Measurements from ENCODE around the gene DYNLT2.

Gene DYNLT2

DNA sequence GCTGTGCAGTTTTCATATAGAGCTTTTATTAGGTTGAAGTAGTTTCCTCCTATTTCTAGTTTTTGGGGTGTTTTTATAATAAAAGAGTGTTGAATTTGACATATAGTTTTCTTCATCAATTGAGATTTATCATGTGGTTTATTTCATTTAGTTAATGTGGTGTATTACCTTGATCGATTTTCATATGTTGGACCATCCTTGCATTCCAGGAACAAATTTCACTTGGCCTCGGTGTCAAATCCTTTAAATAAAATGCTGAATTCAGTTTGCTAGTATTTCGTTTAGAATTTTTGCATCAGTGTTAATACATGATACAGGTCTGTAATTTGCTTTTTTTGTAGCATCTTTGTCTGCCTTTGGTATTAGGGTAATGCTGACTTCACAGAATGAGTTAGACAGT lies 6.0 kb downstream of the DYNLT2 start:
- TF ChIP-seq, protein P1, sequence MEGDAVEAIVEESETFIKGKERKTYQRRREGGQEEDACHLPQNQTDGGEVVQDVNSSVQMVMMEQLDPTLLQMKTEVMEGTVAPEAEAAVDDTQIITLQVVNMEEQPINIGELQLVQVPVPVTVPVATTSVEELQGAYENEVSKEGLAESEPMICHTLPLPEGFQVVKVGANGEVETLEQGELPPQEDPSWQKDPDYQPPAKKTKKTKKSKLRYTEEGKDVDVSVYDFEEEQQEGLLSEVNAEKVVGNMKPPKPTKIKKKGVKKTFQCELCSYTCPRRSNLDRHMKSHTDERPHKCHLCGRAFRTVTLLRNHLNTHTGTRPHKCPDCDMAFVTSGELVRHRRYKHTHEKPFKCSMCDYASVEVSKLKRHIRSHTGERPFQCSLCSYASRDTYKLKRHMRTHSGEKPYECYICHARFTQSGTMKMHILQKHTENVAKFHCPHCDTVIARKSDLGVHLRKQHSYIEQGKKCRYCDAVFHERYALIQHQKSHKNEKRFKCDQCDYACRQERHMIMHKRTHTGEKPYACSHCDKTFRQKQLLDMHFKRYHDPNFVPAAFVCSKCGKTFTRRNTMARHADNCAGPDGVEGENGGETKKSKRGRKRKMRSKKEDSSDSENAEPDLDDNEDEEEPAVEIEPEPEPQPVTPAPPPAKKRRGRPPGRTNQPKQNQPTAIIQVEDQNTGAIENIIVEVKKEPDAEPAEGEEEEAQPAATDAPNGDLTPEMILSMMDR (IDR thresholded peaks at IDR 0.05; ENCODE audit: extremely low read depth, insufficient read depth, missing control alignments): no peak
- no peak for DNase-seq (ENCODE audit: low spot score)
- in situ Hi-C loops (cut with MboI; ENCODE audit: low pct_unique_long_range_greater_than_20kb, low sequenced_read_pairs, unreplicated experiment): no loop called here

DNA sequence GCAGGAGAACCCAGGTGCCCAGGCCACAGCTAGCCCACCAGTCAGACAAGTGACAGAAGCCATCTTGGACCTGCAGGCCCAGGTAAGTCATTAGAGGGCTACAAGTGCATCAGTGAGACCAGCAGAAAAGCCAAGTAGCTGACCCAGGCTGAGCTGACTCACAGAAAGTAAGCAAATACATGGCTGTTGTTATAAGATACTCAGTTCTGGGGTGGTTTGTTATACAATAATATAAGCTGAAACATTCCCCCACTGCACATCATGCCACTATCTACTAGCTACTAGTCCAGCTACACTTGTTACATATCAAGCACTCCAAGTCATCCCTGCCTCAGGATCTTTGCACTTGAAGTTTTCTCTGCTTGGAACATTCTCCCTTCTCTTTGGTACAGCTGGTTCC lies 10.0 kb downstream of the DYNLT2 start:
- in situ Hi-C loops (cut with MboI; ENCODE audit: low pct_unique_long_range_greater_than_20kb, low sequenced_read_pairs, unreplicated experiment): no loop called here
- TF ChIP-seq, protein P1 (IDR thresholded peaks at IDR 0.05; ENCODE audit: extremely low read depth, insufficient read depth, missing control alignments): no peak

DNA sequence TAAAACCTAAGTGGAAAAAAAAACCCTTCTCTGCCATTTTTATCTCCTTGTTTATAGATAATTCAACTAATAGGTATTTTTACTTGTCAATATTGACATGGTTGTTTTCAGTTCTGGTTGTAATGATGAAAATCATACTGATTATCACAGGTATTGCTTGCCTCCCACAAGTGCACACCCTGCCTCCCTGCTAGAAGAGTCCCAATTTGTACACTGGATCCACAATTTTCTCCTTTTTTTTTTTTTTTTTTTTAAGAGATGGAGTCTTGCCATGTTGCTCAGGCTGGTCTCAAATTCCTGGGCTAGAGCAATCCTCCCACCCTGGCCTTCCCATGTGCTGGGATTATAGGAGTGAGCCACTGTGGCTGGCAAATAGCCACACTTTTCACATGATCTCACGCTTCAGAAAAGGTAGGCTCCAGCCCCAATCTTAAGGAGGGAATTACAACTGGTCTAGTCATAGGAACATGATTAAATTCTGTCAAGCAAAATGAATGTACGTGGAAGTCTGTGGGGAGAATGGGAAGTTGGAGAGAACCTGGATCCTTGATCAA lies 12.3 kb downstream of the DYNLT2 start:
- DNase-seq (ENCODE audit: low spot score): no peak
- in situ Hi-C loops (cut with MboI; ENCODE audit: low pct_unique_long_range_greater_than_20kb, low sequenced_read_pairs, unreplicated experiment): no loop called here
- TF ChIP-seq, protein P1 (IDR thresholded peaks at IDR 0.05; ENCODE audit: extremely low read depth, insufficient read depth, missing control alignments): no peak

More for the DNA sequence above, 10.0 kb downstream of the DYNLT2 start:
- no peak for DNase-seq (ENCODE audit: low spot score)

DNA sequence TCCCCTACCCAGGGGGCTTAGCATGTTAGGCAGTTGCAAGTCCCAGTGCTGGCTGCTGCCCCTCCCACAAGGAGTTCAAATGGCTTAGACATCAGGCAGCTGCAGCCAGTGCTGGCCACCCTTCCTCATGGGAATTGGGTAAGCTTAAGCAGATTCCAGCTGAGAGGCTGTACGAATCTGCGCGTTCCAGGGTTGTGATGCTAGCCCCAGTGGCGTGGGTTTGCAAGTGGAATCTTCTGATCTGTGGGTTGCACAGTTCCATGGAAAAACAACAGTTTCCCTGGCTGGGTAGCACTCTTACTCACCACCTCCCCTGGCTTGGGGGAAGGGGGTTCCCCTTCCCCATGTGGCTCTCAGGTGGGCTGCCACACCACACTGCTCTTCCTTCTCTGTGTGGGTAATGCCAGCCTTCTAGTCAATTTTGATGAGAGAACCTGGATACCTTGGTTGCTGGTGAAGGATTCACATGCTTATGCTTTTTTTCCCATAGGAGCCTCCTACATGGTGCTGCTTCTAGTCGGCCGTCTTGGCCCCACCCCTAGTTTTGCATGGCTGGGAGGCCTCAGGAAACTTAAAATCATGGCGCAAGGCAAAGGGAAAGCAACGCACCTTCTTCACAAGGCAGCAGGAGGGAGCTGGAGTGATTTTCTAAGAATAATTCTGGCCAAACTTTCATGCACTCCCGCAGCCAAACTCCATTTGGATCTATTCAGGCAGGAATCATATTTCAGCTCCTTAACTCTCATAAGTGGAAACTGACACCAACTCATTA lies 13.0 kb downstream of the DYNLT2 start:
- no peak for DNase-seq (ENCODE audit: low spot score)
- in situ Hi-C loops (cut with MboI; ENCODE audit: low pct_unique_long_range_greater_than_20kb, low sequenced_read_pairs, unreplicated experiment): no loop called here
- TF ChIP-seq, protein P1 (IDR thresholded peaks at IDR 0.05; ENCODE audit: extremely low read depth, insufficient read depth, missing control alignments): no peak

DNA sequence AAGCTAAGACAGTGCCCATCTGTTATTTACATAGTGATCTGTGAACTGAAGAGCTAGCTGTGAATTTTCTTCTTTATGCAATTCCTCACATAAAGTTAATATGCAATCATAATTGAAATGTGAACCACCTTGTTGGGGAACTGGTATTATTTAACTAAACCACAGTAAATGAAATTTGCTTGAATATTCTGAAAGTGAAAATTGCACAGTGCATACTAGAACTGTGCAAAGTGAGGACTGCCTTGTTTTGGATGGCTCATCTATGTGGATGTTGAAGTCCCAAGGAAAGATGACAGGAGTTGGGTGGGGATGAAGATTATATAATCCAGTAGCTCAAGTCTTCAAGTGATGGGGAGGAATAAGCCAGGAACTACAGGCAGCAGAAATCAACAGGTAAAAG lies 21.4 kb downstream of the DYNLT2 start:
- DNase-seq (ENCODE audit: low spot score): no peak
- TF ChIP-seq, protein P1 (IDR thresholded peaks at IDR 0.05; ENCODE audit: extremely low read depth, insufficient read depth, missing control alignments): no peak
- in situ Hi-C loops (cut with MboI; ENCODE audit: low pct_unique_long_range_greater_than_20kb, low sequenced_read_pairs, unreplicated experiment): no loop called here

DNA sequence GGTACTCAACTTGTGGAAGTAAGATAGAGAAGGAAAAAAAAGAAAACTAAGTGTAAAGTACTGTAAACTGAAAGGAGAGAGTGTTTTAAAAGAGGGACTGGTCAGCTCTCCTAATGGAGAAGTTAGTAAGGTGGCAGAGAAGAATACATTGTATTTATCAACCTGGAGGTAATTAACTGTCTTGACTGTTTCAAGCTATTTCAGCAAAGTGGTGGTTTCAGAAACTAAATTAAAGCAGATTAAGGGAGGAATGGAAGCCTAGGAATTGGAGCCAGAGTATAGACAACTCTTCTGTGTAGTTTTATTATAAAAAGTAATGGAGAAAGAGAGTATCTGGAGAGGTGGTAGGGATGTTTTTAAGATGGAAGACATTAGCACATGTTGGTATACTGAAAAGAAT lies 24.4 kb downstream of the DYNLT2 start:
- TF ChIP-seq, protein P1 (IDR thresholded peaks at IDR 0.05; ENCODE audit: extremely low read depth, insufficient read depth, missing control alignments): no peak
- in situ Hi-C loops (cut with MboI; ENCODE audit: low pct_unique_long_range_greater_than_20kb, low sequenced_read_pairs, unreplicated experiment): no loop called here
- no peak for DNase-seq (ENCODE audit: low spot score)

Data from GM13977 (cell line).